GM20431 (cell line): ENCODE results near the gene FARSA.
"Not testable (repeated sequence)": the region's sequence is repeated elsewhere in the genome, so short reads cannot be mapped to it uniquely, and the experiment has no call there.

Experiments used
- in situ Hi-C: fragments of 300-500 bp; cut with MseI, MboI; formaldehyde crosslinking; loops from one replicate; pipeline ENCODE4 v1.15.0; 2020; ENCODE audit warnings: low sequenced_read_pairs; ENCODE audit not compliant: unreplicated experiment

FARSA gene

DNA sequence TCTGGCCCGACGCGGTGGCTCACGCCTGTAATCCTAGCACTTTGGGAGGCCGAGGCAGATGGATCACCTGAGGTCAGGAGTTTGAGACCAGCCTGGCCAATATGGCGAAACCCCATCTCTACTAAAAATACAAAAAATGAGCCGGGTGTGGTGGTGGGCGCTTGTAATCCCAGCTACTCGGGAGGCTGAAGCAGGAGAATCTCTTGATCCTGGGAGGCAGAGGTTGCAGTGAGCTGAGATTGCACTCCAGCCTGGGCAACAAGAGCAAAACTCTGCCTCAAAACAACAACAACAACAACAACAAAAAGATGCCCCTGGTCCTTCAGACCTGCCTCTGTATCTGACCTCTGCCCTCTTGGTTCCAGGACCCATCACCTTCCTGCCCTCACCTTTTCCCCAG is 22.1 kb upstream of the FARSA start:
- in situ Hi-C loops, result not testable (repeated sequence)

DNA sequence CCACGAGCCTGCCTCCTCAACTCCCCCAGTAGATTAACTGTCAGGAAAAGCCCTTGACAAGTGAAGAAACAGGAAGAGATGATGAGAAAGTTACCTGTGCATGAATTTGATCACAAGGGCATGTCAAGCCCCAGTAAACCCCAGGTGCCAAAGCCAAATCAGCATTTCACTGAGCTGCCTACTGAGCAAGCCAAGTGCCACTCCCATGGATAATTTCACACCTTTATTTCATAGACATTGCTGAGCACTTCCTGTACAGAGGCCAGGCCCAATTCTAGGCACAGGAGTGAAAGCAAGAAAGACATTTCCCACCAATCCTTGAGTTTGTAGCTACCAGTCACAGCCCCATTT is 21.1 kb upstream of the FARSA start:
- in situ Hi-C loops, result no loop called here

DNA sequence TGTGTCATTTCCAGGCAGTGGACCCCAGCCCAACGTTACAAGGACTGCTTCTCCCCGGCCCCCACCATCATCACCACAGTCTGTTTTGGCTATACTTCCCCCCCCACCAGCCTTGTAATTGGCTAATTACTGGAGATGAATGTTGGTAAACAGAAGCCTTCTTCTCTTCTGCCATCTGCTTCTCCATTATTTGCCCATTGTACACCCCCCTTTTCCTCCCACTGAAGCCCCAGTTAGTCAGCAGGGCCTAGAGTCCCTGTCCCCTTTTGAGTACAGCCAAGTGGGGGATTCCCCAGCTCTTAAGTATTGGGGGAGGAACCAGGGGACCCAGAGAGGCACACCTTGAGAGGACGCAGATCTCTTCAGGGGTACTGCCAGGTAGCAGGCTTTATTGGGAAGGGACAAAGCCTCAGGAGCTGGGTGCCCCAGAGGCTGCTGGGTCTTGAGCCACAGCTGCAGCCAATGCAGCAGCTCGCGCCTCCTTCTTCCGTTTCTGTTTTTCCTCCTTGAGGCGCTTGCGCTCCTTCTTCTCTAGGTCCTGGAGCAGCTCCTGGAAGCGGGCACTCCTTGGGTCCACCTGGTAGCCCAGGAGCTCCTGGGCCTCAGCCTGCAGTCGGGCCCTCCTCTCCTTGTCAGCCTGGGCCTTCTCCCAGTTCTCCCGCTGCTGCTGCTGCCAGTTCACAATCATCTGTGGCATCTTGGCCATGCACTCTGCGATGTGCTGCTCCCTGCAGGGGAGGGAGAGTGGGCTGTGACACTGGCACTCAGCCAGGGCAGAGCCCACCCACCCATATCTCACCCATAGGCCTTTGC is 20.5 kb upstream of the FARSA start:
- in situ Hi-C loops, result no loop called here

DNA sequence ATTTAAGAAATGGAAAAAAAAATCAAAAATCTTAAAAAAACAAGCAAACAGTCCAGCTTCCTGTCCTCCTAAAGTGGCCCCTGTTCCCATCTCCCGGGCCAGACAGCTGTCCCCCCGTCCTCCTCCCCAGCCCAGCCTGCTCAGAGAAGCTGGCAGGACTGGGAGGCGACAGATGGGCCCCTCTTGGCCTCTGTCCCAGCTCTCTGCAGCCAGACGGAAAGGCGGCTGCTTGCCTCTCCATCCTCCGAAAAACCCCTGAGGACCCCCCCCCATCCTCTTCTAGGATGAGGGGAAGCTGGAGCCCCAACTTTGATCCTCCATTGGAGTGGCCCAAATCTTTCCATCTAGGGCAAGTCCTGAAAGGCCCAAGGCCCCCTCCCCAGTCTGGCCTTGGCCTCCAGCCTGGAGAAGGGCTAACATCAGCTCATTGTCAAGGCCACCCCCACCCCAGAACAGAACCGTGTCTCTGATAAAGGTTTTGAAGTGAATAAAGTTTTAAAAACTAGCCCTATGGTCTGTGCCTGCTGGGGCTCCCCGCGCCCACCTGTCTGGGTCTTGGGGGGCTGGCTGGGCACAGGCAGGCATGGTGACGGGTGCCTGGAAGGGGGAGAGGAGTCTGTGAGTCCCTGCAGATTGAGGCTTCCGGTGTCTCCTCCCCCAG is 19.8 kb upstream of the FARSA start:
- in situ Hi-C loops, result no loop called here

DNA sequence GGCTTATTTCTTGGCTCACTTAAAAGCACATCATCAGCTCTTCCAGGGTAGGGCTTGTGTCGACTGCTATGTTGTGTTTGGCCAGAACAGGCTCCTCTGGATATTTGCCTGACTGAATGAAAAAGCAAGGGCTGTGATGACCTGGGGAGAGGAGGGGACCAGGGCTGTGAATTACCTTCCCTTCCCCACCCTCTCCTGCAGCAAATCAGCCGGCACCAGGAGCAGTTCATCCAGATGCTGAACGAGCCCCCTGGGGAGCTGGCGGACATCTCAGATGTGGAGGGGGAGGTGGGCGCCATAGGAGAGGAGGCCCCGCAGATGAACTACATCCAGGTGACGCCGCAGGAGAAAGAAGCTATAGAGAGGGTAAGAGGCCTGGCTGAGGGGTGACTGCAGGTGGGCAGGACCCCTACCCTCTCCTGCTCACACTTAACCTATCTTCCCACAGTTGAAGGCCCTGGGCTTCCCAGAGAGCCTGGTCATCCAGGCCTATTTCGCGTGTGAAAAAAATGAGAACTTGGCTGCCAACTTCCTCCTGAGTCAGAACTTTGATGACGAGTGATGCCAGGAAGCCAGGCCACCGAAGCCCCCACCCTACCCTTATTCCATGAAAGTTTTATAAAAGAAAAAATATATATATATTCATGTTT is 19.1 kb upstream of the FARSA start:
- in situ Hi-C loops, result no loop called here

DNA sequence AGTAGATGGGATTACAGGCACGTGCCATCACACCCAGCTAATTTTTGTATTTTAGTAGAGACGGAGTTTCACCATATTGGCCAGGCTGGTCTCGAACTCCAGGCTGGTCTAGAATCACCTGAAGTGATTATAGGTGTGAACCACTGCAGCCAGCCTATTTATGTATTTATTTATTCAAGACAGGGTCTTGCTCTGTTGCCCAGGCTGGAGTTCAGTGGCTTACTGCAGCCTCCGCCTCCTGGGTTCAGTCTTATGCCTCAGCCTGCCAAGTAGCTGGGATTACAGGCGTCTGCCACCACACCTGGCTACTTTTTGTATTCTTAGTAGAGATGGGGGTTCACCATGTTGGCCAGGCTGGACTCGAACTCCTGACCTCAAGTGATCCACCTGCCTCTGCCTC is 18.5 kb upstream of the FARSA start:
- in situ Hi-C loops, result not testable (repeated sequence)

DNA sequence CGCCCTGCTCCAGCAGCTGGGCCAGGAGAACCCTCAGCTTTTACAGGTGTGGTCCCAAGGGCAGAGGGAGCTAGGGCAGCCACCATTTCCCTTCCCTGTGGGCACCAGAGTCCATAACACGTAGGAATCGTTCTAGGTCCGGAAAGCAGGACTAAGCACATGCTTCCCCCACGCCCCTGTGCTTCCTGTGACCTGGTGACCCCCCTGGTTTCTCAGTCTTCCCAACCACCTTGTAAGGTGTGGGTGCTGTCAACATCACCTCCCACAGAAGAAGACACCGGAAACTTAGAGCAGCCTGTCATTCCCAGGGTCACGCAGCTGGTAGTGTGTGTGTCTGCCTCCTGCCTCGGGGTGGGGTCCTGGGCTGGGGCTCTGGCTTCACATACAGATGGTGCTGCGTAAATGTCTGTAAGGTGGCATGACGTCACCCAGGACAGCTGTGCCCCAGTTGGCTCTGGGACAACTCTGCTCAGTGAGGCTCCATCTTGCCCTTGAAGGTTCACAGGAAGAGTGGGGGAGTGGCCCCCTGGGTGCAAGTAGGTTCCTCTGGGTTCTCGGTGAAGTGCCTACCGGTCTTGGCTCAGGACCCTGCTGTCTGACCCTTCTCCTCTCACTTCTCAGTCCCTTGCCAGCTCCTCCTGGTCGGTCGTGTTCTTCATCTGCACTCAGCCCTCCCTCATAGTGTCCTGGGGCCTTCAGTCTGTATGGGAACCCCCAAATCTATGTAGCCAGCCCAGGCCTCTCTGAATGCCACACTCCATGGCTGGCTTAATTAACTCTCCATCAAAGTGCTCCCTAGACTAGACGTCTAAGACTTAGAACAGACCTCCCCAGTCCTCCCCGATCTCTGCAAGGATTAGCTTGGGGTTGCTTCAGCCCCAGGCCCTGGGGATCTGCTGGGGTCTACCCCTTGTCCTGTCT is 16.1 kb upstream of the FARSA start:
- in situ Hi-C loops, result no loop called here

DNA sequence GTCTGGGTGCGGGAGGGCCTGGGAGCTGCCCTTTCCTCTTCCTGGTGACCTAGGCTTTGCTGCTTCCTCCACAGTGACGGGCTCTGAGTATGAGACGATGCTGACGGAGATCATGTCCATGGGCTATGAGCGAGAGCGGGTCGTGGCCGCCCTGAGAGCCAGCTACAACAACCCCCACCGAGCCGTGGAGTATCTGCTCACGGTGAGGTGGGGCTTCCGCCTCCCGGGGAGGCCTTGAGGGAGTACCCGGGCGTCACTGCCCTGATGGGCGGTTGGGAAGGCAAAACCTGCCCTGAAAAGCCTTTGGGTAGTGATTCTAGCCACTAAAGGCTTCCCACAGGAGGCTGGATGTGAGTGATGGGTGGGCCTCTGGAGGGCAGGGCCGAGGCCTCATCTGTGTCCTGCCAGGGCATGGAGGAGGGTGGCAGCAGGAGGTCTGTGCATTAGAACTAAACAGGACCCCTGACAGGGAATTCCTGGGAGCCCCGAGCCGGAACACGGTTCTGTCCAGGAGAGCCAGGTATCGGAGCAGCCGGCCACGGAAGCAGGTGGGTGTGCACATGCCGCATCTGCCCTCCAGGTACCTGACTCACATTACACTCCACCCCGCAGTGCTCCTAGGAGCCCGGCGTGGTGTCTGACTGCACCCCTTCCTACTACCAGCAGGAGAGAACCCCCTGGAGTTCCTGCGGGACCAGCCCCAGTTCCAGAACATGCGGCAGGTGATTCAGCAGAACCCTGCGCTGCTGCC is 15.3 kb upstream of the FARSA start:
- in situ Hi-C loops, result no loop called here

DNA sequence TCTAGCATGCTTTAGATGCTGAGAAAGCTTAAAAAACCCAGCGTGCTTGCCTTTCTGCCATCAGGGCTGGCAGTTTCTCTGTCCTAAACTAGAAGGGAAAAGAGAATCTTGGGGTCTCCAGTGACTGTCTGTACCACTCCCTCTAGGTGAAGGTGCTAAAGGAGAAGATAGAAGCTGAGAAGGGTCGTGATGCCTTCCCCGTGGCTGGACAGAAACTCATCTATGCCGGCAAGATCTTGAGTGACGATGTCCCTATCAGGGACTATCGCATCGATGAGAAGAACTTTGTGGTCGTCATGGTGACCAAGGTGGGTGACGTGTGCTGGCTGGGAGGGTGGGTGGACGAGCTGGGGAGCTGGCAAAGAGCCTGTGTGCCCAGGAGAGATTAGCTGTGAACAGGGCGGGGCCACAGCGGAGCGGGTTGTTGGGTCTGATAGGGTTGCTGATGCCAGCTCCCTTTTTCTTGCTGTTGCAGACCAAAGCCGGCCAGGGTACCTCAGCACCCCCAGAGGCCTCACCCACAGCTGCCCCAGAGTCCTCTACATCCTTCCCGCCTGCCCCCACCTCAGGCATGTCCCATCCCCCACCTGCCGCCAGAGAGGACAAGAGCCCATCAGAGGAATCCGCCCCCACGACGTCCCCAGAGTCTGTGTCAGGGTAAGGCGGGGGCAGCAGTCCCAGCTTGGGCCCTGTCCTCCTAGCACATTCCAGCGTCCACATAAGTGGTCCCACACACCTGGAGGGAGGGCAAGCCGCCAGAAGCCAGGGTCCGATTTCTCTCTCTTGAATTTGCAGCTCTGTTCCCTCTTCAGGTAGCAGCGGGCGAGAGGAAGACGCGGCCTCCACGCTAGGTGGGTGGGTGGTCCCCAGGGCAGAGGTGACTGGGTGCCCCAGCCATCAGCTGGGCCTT is 14.4 kb upstream of the FARSA start:
- in situ Hi-C loops, result no loop called here

DNA sequence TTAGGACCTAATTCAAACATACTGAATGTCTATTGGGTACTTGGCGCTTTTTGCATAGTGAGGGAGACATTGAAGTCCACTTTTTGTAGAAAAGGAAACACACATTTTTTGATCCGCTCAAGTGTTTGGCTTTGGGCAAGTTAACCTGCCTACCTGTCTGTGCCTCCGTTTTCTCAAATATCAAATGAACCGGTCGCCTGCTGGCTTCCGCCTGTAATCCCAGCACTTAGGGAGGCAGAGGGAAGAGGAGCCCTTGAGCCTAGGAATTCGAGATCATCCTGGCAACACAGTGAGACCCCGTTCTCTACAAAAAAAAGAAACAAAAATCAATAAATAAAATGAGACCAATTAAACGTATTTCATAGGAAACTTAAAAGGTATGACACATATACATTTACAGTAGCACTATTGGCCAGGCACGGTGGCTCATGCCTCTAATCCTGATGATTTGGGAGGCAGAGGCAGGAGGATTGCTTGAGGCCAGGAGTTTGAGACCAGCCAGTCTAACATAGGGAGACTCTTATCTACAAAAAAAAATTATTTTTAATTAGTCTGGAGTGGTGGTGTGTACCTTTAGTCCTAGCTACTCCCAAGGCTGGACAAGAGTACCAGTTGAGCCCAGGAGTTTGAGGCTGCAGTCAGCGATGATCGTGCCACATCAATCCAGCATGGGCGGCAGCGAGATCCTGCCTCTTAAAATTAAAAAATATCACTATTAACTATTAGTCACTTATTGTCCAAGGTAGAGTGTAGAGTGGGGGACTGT is 13.4 kb upstream of the FARSA start:
- in situ Hi-C loops, result no loop called here

DNA sequence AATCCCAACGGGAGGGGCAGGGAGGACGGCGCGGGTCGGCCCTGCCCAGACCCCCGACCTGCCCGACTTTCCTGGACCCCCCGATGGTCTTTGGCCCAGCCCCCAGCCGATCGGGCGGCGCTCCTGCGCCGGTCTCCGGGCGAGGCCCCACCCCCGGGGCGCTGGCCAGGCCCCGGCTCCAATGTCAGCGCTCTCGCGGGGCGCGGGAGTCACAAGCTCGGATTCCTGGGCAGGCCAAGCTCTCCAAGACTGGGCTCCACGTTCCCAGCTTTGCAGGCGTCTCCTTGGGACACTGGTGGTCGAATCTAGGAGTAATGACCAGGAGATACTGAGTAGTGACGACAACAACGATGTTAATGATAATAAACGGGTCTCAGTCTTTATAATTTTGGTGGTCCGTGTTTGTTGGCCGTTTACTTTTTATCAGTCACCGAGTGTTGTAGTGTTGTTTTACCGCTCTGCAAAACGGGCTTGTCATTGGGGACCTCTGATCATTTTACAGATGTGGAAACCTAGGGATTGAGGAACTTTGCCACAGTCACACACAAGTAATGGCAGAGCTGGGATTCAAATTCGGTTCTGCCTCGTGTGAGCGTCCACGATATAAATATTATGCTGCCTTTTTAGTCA is 12.7 kb upstream of the FARSA start:
- in situ Hi-C loops, result no loop called here

DNA sequence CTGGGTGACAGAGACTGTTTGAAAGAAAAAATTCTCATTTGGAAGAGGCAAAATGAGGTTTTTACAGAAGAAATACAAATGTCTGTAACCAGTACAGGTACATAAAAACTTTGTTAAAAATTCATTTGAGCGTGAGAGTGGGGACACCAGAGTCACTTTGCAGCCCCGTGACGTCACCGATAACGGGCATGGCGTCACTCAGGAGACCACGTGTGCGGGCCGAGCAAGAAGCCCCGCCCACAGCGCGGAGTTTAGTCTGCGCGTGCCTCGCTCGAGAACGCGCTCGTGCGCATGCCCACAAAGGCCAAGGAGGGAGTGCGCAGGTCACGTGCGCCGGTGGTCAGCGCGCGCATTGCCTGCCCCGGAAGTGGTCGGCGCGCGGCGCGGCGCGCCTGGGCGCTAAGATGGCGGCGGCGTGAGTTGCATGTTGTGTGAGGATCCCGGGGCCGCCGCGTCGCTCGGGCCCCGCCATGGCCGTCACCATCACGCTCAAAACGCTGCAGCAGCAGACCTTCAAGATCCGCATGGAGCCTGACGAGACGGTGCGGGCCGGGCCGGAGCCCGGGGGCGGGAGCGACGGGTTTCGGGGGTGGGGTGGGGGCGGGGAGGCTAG is 12.1 kb upstream of the FARSA start, which contains the start of gene RAD23A:
Gene RAD23A, plus strand, starts transcription at position 384 of the 613 bp plus-strand sequence. Its CDS starts 87 bp downstream, at position 471.
- in situ Hi-C loops, result no loop called here

DNA sequence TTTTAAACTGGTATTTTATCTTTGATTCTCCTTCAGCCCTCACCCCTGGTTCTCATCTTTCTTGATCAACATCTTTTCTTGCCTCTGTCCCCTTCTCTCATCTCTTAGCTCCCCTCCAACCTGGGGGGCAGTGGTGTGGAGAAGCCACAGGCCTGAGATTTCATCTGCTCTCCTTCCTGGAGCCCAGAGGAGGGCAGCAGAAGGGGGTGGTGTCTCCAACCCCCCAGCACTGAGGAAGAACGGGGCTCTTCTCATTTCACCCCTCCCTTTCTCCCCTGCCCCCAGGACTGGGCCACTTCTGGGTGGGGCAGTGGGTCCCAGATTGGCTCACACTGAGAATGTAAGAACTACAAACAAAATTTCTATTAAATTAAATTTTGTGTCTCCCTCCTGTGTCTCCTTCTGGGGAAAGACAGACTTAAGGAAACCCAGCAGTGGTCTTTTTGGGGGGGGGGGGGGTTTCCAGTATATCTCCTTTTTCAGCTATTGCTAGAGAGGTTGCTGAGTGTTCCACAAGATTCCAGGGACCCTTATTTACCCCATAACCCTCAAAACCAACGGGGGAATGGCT is 10.7 kb upstream of the FARSA start:
- in situ Hi-C loops, result no loop called here

DNA sequence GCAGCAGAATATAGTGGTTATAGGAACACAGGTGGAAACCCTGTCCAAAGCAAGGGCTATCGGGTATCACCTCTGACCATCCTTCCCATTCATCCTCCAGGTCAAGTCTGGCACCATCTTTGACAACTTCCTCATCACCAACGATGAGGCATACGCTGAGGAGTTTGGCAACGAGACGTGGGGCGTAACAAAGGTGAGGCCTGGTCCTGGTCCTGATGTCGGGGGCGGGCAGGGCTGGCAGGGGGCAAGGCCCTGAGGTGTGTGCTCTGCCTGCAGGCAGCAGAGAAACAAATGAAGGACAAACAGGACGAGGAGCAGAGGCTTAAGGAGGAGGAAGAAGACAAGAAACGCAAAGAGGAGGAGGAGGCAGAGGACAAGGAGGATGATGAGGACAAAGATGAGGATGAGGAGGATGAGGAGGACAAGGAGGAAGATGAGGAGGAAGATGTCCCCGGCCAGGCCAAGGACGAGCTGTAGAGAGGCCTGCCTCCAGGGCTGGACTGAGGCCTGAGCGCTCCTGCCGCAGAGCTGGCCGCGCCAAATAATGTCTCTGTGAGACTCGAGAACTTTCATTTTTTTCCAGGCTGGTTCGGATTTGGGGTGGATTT is 10.0 kb upstream of the FARSA start:
- in situ Hi-C loops, result no loop called here

DNA sequence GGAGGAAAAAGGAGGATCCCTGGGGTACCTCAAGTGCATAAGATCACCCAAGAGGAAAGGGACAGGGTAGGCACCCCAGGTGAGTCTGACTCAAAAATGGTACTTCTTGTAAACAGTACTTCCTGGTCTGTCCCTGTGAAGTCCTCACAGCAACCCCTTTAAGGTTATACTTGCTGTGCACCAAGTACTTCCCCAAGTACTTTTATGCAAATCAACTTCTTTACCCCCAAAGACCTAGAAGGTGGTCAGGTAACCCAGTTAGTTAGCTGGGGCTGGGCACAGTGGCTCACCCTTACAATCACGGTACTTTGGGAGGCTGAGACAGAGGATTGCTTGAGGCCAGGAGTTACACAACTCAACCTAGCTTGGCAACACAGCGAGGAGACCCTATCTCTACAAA is 7.4 kb upstream of the FARSA start:
- in situ Hi-C loops, result no loop called here

DNA sequence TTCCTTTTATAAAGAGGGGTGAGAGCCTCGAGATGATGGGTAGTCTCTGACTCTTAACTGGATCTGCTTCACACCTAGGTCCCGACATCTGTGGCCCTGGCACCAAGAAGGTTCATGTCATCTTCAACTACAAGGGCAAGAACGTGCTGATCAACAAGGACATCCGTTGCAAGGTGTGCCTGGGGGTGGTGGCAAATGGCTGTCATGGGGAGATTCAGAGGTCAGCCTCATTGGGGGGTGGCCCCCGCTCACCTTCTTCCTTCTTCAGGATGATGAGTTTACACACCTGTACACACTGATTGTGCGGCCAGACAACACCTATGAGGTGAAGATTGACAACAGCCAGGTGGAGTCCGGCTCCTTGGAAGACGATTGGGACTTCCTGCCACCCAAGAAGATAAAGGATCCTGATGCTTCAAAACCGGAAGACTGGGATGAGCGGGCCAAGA is 6.5 kb upstream of the FARSA start:
- in situ Hi-C loops, result no loop called here
